HepG2 (cell line): Measurements from ENCODE around the gene NABP1. TPM values are rescaled to one million over a fixed set of nuclear protein-coding genes. Genes with fewer than 3 reads are reported as not detected.

Experiments used
- ATAC-seq: fragments of 200-7000 bp; cut with Tn5 transposase; 3 replicates; pipeline ENCODE4 v1.9.1; 2020; ENCODE audit warnings: mild to moderate bottlenecking, moderate library complexity
- BruUV-seq: library from RNA; stranded (reverse); fragments of 400-500 nt; replicated peaks from 2 replicates; lab custom pipeline; 2021; lab: Mats Ljungman, UMichigan
- CTCF ChIA-PET: fragments of 300-600 bp; formaldehyde crosslinking; extraction: SDS; loops from one replicate; lab custom pipeline; 2021; ENCODE audit warnings: low total read pairs, inconsistent platforms, low intra/inter-chr PET ratio; lab: Yijun Ruan, JAX
- POLR2A ChIA-PET: fragments of 350-600 bp; sonication (Branson Sonifier 250); formaldehyde crosslinking; loops from one replicate; lab custom pipeline; 2020; ENCODE audit warnings: antibody characterized with exemption, inconsistent platforms; lab: Yijun Ruan, JAX
- DNase-seq: peaks from one replicate; pipeline ENCODE4 v3.0.0-alpha.2; 2015; ENCODE audit warnings: low spot score
- FAIRE-seq: peaks from 3 replicates; lab custom pipeline; 2011; peaks lifted over from hg19 to GRCh38; lab: Jason Lieb, UNC
- H2AFZ ChIP-seq: one replicate; pipeline ENCODE4 v1.6.1; 2011; ENCODE audit warnings: low read length, inconsistent platforms
- H3K27ac ChIP-seq: fragments of 300-600 bp; 3 replicates; pipeline ENCODE4 v1.8.0; 2011; ENCODE audit warnings: mixed run types, mild to moderate bottlenecking, mixed read lengths, low read length, inconsistent platforms; ENCODE audit not compliant: insufficient read depth; ENCODE audit errors: extremely low read length
- H3K27me3 ChIP-seq, 2 experiments: fragments of 200-600 bp in 1 of 2; 2 replicates in 1 of 2; 3 replicates in 1 of 2; pipeline versions ENCODE4 v1.6.0 to v1.8.0; 2011; ENCODE audit warnings: low read length in 2 of 2, mild to moderate bottlenecking in 2 of 2, moderate library complexity in 2 of 2, inconsistent platforms in 1 of 2; ENCODE audit not compliant: insufficient read depth in 2 of 2, control insufficient read depth in 1 of 2
- H3K36me3 ChIP-seq, 2 experiments: fragments of 200-600 bp in 1 of 2; replicated peaks in 1 of 2; 2 replicates in 1 of 2; 3 replicates in 1 of 2; pipeline versions ENCODE4 v1.5.1 to v1.8.0; 2011; ENCODE audit warnings: low read length in 2 of 2, inconsistent platforms in 1 of 2; ENCODE audit not compliant: insufficient read depth in 2 of 2, control insufficient read depth in 1 of 2
- H3K4me1 ChIP-seq: 2 replicates; pipeline ENCODE4 v1.5.1; 2012; ENCODE audit warnings: low read length, inconsistent platforms; ENCODE audit not compliant: insufficient read depth
- H3K4me2 ChIP-seq: 2 replicates; pipeline ENCODE4 v1.6.0; 2011; ENCODE audit warnings: low read depth, low read length, inconsistent platforms
- H3K4me3 ChIP-seq, 3 experiments: fragments of 200-600 bp in 1 of 3; sonication (generic), shearing (Covaris generic) in 1 of 3; replicated peaks in 1 of 3; 2 replicates each; pipeline ENCODE4 v1.5.1; 2011 to 2016; ENCODE audit warnings: low read length in 3 of 3, inconsistent platforms in 2 of 3, low read depth in 2 of 3, mild to moderate bottlenecking in 2 of 3, control low read depth in 1 of 3, mixed read lengths in 1 of 3; ENCODE audit not compliant: insufficient read depth in 1 of 3
- H3K79me2 ChIP-seq: one replicate; pipeline ENCODE4 v1.6.1; 2011; ENCODE audit warnings: low read length, inconsistent platforms; ENCODE audit not compliant: insufficient read depth
- H3K9ac ChIP-seq: 2 replicates; pipeline ENCODE4 v1.6.0; 2011; ENCODE audit warnings: mild to moderate bottlenecking, low read depth, low read length, inconsistent platforms; ENCODE audit not compliant: insufficient read depth
- H3K9me3 ChIP-seq: 2 replicates; pipeline ENCODE4 v1.5.1; 2012; ENCODE audit warnings: mild to moderate bottlenecking, low read length
- H4K20me1 ChIP-seq: 2 replicates; pipeline ENCODE4 v1.6.0; 2011; ENCODE audit warnings: inconsistent platforms, mild to moderate bottlenecking, low read length, moderate library complexity; ENCODE audit not compliant: insufficient read depth
- POLR2G ChIP-seq: fragments of 200-400 bp; formaldehyde crosslinking; IDR thresholded peaks from 2 replicates; pipeline ENCODE4 v1.6.1; 2018; ENCODE audit warnings: mild to moderate bottlenecking, low read depth, low read length, moderate library complexity
- XBP1 ChIP-seq: sonication (generic); formaldehyde crosslinking; IDR thresholded peaks from 2 replicates; pipeline ENCODE4 v1.5.0; 2020; ENCODE audit warnings: missing genetic modification reagents
- ZNF101 ChIP-seq: sonication (generic); formaldehyde crosslinking; IDR thresholded peaks from 2 replicates; pipeline ENCODE4 v1.4.0; 2020; ENCODE audit warnings: mild to moderate bottlenecking, low read depth, missing genetic modification reagents, borderline replicate concordance
- WGBS: methylation state at CpG from one replicate; pipeline ENCODE4 v1.1.6; 2017; ENCODE audit warnings: low lambda C conversion rate; 5-methylcytosine and 5-hydroxymethylcytosine counted together
- in situ Hi-C: cut with HindIII; loops from 2 replicates; pipeline ENCODE4 v1.10.0; 2017; ENCODE audit warnings: low pct_unique_long_range_greater_than_20kb; ENCODE audit not compliant: extremely low pct_ligation_motif_present
- intact Hi-C: fragments of 100-400 bp; cut with micrococcal nuclease; formaldehyde crosslinking; loops from one replicate; pipeline ENCODE4 v1.10.0; 2022; ENCODE audit not compliant: unreplicated experiment
- polyA plus RNA-seq, 8 experiments: library from polyadenylated mRNA; depleted of rRNA in 3 of 8; stranded (reverse) in 7 of 8; unstranded in 1 of 8; fragments of >200 nt; fragmentation: Illumina TruSeq in 4 of 8; extraction: Trizol in 4 of 8; gene quantifications; 2 replicates each; pipeline versions ENCODE4 v1.2.1 to v1.2.3, GENCODE V29; 2011 to 2016; ENCODE audit warnings: low read depth in 4 of 8, missing spikeins in 1 of 8, mixed read lengths in 1 of 8; ENCODE audit not compliant: insufficient read depth in 1 of 8
- total RNA-seq, 5 experiments: library from RNA; depleted of rRNA; stranded (reverse); fragments of >200 nt; fragmentation: Illumina TruSeq; extraction: Trizol; gene quantifications; 2 replicates each; pipeline ENCODE4 v1.2.3, GENCODE V29; 2016; ENCODE audit warnings: low read depth in 1 of 5
- TF ChIP-seq, protein P1 (sequence below): sonication (generic); formaldehyde crosslinking; IDR thresholded peaks from 2 replicates; pipeline ENCODE4 v1.9.0; 2021; ENCODE audit warnings: mild to moderate bottlenecking, missing genetic modification reagents
- TF ChIP-seq, protein P2 (sequence below): sonication (generic); formaldehyde crosslinking; IDR thresholded peaks from 2 replicates; pipeline ENCODE4 v1.5.0; 2020; ENCODE audit warnings: mild to moderate bottlenecking, missing genetic modification reagents, borderline replicate concordance

Gene NABP1
- total and polyA plus RNA-seq, 2 of the 13 experiments (the other 11 are each of a cell fraction or from before 2014, with no cell fraction given): 14.9 to 19.8 TPM

DNA sequence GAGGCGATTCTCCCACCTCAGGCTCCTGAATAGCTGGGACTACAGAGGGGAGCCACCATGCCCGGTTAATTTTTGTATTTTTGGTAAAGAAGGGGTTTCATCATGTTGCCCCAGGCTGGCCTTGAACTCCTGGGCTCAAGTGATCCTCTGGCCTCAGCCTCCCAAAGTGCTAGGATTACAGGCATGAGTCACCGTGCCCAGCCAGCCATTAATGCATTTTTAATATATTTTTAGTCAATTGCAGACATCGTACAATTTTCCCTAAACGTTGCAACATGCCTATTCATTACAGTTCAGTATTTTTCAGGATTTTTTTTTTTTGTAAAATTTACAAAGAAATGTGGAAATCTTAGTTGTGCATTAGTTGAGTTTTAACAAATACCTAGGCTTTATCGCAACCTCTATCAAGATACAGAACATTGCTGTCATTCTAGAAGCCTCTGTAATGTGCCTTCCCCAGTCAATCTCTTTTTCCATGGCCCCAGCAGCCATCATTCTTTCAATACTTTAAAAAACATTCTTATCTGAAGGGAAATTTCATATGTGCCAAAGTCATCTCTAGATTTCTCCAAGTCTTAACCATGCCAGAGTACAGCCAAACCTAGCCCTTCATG, 14.7 kb downstream of the NABP1 start (continued):
- TF ChIP-seq, protein P1, sequence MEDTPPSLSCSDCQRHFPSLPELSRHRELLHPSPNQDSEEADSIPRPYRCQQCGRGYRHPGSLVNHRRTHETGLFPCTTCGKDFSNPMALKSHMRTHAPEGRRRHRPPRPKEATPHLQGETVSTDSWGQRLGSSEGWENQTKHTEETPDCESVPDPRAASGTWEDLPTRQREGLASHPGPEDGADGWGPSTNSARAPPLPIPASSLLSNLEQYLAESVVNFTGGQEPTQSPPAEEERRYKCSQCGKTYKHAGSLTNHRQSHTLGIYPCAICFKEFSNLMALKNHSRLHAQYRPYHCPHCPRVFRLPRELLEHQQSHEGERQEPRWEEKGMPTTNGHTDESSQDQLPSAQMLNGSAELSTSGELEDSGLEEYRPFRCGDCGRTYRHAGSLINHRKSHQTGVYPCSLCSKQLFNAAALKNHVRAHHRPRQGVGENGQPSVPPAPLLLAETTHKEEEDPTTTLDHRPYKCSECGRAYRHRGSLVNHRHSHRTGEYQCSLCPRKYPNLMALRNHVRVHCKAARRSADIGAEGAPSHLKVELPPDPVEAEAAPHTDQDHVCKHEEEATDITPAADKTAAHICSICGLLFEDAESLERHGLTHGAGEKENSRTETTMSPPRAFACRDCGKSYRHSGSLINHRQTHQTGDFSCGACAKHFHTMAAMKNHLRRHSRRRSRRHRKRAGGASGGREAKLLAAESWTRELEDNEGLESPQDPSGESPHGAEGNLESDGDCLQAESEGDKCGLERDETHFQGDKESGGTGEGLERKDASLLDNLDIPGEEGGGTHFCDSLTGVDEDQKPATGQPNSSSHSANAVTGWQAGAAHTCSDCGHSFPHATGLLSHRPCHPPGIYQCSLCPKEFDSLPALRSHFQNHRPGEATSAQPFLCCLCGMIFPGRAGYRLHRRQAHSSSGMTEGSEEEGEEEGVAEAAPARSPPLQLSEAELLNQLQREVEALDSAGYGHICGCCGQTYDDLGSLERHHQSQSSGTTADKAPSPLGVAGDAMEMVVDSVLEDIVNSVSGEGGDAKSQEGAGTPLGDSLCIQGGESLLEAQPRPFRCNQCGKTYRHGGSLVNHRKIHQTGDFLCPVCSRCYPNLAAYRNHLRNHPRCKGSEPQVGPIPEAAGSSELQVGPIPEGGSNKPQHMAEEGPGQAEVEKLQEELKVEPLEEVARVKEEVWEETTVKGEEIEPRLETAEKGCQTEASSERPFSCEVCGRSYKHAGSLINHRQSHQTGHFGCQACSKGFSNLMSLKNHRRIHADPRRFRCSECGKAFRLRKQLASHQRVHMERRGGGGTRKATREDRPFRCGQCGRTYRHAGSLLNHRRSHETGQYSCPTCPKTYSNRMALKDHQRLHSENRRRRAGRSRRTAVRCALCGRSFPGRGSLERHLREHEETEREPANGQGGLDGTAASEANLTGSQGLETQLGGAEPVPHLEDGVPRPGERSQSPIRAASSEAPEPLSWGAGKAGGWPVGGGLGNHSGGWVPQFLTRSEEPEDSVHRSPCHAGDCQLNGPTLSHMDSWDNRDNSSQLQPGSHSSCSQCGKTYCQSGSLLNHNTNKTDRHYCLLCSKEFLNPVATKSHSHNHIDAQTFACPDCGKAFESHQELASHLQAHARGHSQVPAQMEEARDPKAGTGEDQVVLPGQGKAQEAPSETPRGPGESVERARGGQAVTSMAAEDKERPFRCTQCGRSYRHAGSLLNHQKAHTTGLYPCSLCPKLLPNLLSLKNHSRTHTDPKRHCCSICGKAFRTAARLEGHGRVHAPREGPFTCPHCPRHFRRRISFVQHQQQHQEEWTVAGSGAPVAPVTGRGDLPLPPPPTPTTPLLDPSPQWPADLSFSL: no peak
- TF ChIP-seq XBP1 (CRISPR knock-in tag) (no peak), POLR2G (peak; percentile 27; the same call in 1 of the 2 replicates), ZNF101 (no peak)

DNA sequence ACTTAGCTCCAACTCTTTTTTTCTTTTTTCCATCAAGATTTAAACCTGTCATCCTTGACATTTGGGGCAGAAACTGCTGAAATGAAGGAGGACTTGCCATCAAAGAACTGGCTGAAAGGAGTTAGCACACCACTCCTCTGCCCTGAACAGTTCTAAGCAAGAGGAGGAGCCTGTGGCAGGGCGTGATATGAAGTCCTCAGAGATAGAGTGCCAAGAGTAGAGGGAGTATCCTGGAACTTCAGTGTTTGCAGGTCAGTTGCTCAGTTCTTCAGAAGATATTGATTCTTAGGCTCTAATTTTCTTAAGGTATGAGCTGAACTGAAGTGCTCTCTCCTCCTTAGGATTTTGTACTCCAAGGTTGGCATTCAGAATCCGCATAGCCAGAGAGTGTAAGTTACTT, 15.2 kb downstream of the NABP1 start:
- H3K9me3 ChIP-seq: no peaks in the 10 kb centered on the region

More for the DNA sequence above, 15.2 kb downstream of the NABP1 start:
- WGBS: 83% methylated on average over 2 of the region's 2 CpGs
- Histone ChIP-seq H3K36me3 (no peaks in the 10 kb centered on the region), H3K27me3 (no peaks in the 10 kb centered on the region), H4K20me1 (no peaks in the 10 kb centered on the region), H3K4me1 (peaks cover 37% of the 10 kb centered on the region), H2AFZ (no peak overlapping the region), H3K4me2 (no peak overlapping the region), H3K79me2 (no peaks in the 10 kb centered on the region), H3K9ac (no peak overlapping the region), H3K4me3 (no peak overlapping the region), H3K27ac (no peak overlapping the region)
- CTCF ChIA-PET: interaction anchor here (5.9 kb wide), 1 partner anchor 127 kb away, joined by 58 read pairs; no protein-coding TSS in a partner anchor
- BruUV-seq: no TSS peak
- in situ Hi-C loops: loop anchor here (5.0 kb wide), 1 partner anchor 126 kb away; no protein-coding TSS in a partner anchor
- TF ChIP-seq, protein P2, sequence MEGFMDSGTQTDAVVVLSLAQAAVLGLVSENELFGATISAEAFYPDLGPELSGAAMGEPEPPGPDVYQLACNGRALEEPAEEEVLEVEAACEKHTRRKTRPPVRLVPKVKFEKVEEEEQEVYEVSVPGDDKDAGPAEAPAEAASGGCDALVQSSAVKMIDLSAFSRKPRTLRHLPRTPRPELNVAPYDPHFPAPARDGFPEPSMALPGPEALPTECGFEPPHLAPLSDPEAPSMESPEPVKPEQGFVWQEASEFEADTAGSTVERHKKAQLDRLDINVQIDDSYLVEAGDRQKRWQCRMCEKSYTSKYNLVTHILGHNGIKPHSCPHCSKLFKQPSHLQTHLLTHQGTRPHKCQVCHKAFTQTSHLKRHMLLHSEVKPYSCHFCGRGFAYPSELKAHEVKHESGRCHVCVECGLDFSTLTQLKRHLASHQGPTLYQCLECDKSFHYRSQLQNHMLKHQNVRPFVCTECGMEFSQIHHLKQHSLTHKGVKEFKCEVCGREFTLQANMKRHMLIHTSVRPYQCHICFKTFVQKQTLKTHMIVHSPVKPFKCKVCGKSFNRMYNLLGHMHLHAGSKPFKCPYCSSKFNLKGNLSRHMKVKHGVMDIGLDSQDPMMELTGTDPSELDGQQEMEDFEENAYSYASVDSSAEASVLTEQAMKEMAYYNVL (CRISPR knock-in tag): no peak
- DNase-seq: no peak
- POLR2A ChIA-PET: interaction anchor here (2.7 kb wide), 1 partner anchor 15 kb away, joined by 15 read pairs; the partner anchor contains the start of gene NABP1
- no peak for FAIRE-seq
- intact Hi-C loops: loop anchor here (5.0 kb wide), 2 partner anchors 56 to 526 kb away; no protein-coding TSS in a partner anchor
- ATAC-seq: no peak
